Neural cell (in vitro differentiated cells): ENCODE measurements around the gene RCSD1.

ENCODE experiments used
- MXI1 ChIP-seq: fragments of 450-650 bp; conservative IDR thresholded peaks from 2 replicates; pipeline ENCODE4 v1.6.1; 2014; ENCODE audit warnings: antibody characterized with exemption, mild to moderate bottlenecking; ENCODE audit not compliant: poor library complexity, severe bottlenecking
- POLR2AphosphoS5 ChIP-seq: IDR thresholded peaks from 2 replicates; pipeline ENCODE4 v1.6.1; 2012
- TAF1 ChIP-seq: IDR thresholded peaks from 2 replicates; pipeline ENCODE4 v1.6.1; 2012; ENCODE audit warnings: low read depth
- TF ChIP-seq, protein P1 (sequence below): fragments of 450-650 bp; IDR thresholded peaks from 2 replicates; pipeline ENCODE4 v1.5.1; 2014; ENCODE audit warnings: antibody characterized with exemption, mild to moderate bottlenecking, moderate library complexity; ENCODE audit not compliant: poor library complexity, severe bottlenecking

DNA sequence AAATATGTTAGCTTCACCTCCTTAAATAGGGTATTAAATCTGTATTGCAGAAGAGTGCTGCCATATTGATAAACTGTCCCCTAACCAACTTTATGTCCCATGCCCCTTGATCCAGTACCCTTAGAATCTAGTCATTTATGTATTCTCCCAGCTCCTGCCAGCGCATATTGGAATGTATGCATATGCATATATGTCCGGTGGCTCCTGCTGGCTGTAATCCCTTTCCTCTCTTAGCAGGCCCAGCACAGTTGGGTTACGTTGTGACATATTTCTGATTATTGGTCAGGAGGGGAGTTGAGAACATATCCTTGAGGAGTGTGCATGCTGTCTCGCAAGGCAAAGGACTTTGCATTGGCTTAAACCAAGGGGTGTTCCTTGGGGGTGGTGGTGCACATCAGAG lies 47.3 kb upstream of the RCSD1 start:
- TF ChIP-seq, protein P1, sequence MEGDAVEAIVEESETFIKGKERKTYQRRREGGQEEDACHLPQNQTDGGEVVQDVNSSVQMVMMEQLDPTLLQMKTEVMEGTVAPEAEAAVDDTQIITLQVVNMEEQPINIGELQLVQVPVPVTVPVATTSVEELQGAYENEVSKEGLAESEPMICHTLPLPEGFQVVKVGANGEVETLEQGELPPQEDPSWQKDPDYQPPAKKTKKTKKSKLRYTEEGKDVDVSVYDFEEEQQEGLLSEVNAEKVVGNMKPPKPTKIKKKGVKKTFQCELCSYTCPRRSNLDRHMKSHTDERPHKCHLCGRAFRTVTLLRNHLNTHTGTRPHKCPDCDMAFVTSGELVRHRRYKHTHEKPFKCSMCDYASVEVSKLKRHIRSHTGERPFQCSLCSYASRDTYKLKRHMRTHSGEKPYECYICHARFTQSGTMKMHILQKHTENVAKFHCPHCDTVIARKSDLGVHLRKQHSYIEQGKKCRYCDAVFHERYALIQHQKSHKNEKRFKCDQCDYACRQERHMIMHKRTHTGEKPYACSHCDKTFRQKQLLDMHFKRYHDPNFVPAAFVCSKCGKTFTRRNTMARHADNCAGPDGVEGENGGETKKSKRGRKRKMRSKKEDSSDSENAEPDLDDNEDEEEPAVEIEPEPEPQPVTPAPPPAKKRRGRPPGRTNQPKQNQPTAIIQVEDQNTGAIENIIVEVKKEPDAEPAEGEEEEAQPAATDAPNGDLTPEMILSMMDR, result no peak
- no peak for TF ChIP-seq POLR2AphosphoS5
- TF ChIP-seq TAF1, result no peak
- no peak for TF ChIP-seq MXI1
